ENCODE results near the gene CPPED1. TPM values are rescaled to one million over a fixed set of nuclear protein-coding genes. Genes with fewer than 3 reads are reported as not detected.

Gene CPPED1
- total and polyA plus RNA-seq, 10 of the 15 experiments (the other 5 are each of a cell fraction or from before 2014, with no cell fraction given): 7.1 to 39.0 (median 16.0) TPM

GRCh38 chr16:12703935-12704334, 99.8 kb downstream of the CPPED1 start:
- TF ChIP-seq POLR2AphosphoS2 (IDR thresholded peaks at IDR 0.05; ENCODE audit: low read depth, low read length): no peak
- TF ChIP-seq ZBTB40 (IDR thresholded peaks at IDR 0.05; ENCODE audit: borderline replicate concordance): no peak
- TF ChIP-seq NFYA (IDR thresholded peaks at IDR 0.05; ENCODE audit: borderline replicate concordance, low read depth, low read length): no peak
- TF ChIP-seq EGR1 (IDR thresholded peaks at IDR 0.05; ENCODE audit: borderline replicate concordance in 1 of 2, low read depth in 2 of 2, low read length in 2 of 2): no peak
- no peak for TF ChIP-seq RAD21 (IDR thresholded peaks at IDR 0.05; ENCODE audit: insufficient read depth, low read depth, low read length)
- no peak for TF ChIP-seq IRF3 (IDR thresholded peaks at IDR 0.05)
- no peak for TF ChIP-seq TAF1 (IDR thresholded peaks at IDR 0.05; ENCODE audit: borderline replicate concordance, low read depth, low read length)
- no peak for TF ChIP-seq YY1 (IDR thresholded peaks at IDR 0.05; ENCODE audit: low read depth, low read length)
- no peak for TF ChIP-seq SUZ12 (IDR thresholded peaks at IDR 0.05; ENCODE audit: unreplicated experiment)
- TF ChIP-seq IRF4 (IDR thresholded peaks at IDR 0.05; ENCODE audit: low read depth, low read length): no peak
- no peak for TF ChIP-seq EP300 (IDR thresholded peaks at IDR 0.05; ENCODE audit: borderline replicate concordance in 1 of 2, control insufficient read depth in 1 of 2, low read depth in 2 of 2, low read length in 2 of 2)
- no peak for TF ChIP-seq CBX3 (IDR thresholded peaks at IDR 0.05; ENCODE audit: borderline replicate concordance, low read depth)
- no peak for TF ChIP-seq ELK1 (IDR thresholded peaks at IDR 0.05; ENCODE audit: low read depth, low read length)
- TF ChIP-seq, protein P1, sequence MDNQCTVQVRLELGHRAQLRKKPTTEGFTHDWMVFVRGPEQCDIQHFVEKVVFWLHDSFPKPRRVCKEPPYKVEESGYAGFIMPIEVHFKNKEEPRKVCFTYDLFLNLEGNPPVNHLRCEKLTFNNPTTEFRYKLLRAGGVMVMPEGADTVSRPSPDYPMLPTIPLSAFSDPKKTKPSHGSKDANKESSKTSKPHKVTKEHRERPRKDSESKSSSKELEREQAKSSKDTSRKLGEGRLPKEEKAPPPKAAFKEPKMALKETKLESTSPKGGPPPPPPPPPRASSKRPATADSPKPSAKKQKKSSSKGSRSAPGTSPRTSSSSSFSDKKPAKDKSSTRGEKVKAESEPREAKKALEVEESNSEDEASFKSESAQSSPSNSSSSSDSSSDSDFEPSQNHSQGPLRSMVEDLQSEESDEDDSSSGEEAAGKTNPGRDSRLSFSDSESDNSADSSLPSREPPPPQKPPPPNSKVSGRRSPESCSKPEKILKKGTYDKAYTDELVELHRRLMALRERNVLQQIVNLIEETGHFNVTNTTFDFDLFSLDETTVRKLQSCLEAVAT (IDR thresholded peaks at IDR 0.05): no peak
- TF ChIP-seq SMARCA5 (IDR thresholded peaks at IDR 0.05): no peak
- no peak for TF ChIP-seq NFXL1 (IDR thresholded peaks at IDR 0.05; ENCODE audit: borderline replicate concordance)
- no peak for TF ChIP-seq LARP7 (IDR thresholded peaks at IDR 0.05)
- Histone ChIP-seq H3K4me2 (ENCODE audit: control insufficient read depth, insufficient read depth) (no peak overlapping the region), H3K79me2 (ENCODE audit: control insufficient read depth, insufficient read depth, low read length) (no peaks in the 10 kb centered on the region), H3K4me3 (no peak overlapping the region), H3K36me3 (ENCODE audit: control insufficient read depth in 2 of 2, insufficient read depth in 2 of 2, low read length in 1 of 2) (peaks cover 0 to 1% of the 10 kb centered on the region in 2 experiments; a peak in 2 of 4 replicates), H3K9ac (ENCODE audit: control insufficient read depth, insufficient read depth, low read length) (no peak overlapping the region), H3K4me1 (ENCODE audit: control insufficient read depth, insufficient read depth, low read length) (no peaks in the 10 kb centered on the region), H2AFZ (ENCODE audit: control insufficient read depth, low read depth, low read length) (no peak overlapping the region), H3K27ac (ENCODE audit: control insufficient read depth, insufficient read depth) (no peak overlapping the region), H3K9me3 (replicated peaks; ENCODE audit: control insufficient read depth, insufficient read depth, low read length) (no peaks in the 10 kb centered on the region), H3K27me3 (replicated peaks in 1 of 2; ENCODE audit: control insufficient read depth in 2 of 2, insufficient read depth in 2 of 2, low read length in 1 of 2) (no peaks in the 10 kb centered on the region), H4K20me1 (ENCODE audit: control insufficient read depth, insufficient read depth) (no peaks in the 10 kb centered on the region)
- ATAC-seq: no peak
- SMC1A ChIA-PET (ENCODE audit: uncharacterized antibody, unreplicated experiment): no interaction called here
- in situ Hi-C loops (cut with MboI) (no loop called here), intact Hi-C loops (cut with micrococcal nuclease; ENCODE audit: unreplicated experiment) (no loop called here)
- RAD21 ChIA-PET (ENCODE audit: unreplicated experiment): interaction anchor here (0.5 kb wide), 1 partner anchor 55 kb away, joined by 3 read pairs; no protein-coding TSS in a partner anchor
- POLR2A ChIA-PET: no interaction called here
- no peak for DNase-seq (ENCODE audit: low read depth, low spot score)
- 87% methylated on average over 5 of the region's 5 CpGs for WGBS (ENCODE audit: insufficient coverage, insufficient replicate concordance, low lambda C conversion rate, missing lambda C conversion rate)
- CTCF ChIA-PET: no interaction called here
- no peak for FAIRE-seq
- BruUV-seq (replicated peaks): no TSS peak
